Loucy (cell line): ENCODE data around the gene RIT2.

Source experiments
- EZH2phosphoT487 ChIP-seq: fragments of 200-600 bp; IDR thresholded peaks from 2 replicates; pipeline ENCODE4 v1.6.1; 2018; ENCODE audit warnings: antibody characterized with exemption, mild to moderate bottlenecking, moderate library complexity, borderline replicate concordance
- TF ChIP-seq, protein P1 (sequence below): fragments of 200-600 bp; sonication (generic); conservative IDR thresholded peaks from 2 replicates; pipeline ENCODE4 v1.5.1; 2014; ENCODE audit warnings: mild to moderate bottlenecking, antibody characterized with exemption, low read length

DNA sequence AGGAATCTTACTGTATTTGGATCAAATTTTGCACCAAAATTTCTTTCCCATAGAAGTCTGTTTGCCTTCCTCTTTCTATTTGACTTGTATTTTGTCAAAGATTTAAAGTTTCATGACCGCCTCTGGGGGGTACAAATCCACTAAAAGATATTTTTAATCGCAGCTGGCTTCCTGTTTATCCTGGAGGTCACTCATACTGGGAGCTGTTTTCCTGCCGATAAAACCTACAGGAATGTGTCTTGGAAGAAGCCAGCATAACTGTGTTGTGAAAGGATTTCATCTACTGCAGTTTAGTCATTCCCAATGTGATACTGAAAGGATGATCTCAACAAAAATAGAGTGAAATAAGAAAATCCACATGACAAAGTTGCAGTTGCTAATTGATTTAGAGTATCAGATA lies 184.0 kb downstream of the RIT2 start:
- TF ChIP-seq, protein P1, sequence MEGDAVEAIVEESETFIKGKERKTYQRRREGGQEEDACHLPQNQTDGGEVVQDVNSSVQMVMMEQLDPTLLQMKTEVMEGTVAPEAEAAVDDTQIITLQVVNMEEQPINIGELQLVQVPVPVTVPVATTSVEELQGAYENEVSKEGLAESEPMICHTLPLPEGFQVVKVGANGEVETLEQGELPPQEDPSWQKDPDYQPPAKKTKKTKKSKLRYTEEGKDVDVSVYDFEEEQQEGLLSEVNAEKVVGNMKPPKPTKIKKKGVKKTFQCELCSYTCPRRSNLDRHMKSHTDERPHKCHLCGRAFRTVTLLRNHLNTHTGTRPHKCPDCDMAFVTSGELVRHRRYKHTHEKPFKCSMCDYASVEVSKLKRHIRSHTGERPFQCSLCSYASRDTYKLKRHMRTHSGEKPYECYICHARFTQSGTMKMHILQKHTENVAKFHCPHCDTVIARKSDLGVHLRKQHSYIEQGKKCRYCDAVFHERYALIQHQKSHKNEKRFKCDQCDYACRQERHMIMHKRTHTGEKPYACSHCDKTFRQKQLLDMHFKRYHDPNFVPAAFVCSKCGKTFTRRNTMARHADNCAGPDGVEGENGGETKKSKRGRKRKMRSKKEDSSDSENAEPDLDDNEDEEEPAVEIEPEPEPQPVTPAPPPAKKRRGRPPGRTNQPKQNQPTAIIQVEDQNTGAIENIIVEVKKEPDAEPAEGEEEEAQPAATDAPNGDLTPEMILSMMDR = no peak
- TF ChIP-seq EZH2phosphoT487 = no peak
